Large intestine (tissue), 3 donors: ENCODE results near the gene R3HDM4. TPM values are rescaled to one million over a fixed set of nuclear protein-coding genes. Genes with fewer than 3 reads are reported as not detected.

Experiments used
- DNase-seq, 2 donors: peaks; one replicate each; pipeline versions ENCODE4 v3.0.0 to v3.0.0-alpha.2; 2013
- H3K27ac ChIP-seq: one replicate; pipeline ENCODE4 v1.5.1; 2013; ENCODE audit warnings: low read length
- H3K27me3 ChIP-seq: 2 replicates; pipeline ENCODE4 v1.6.1; 2013; ENCODE audit warnings: low read length; ENCODE audit not compliant: control insufficient read depth, insufficient read depth
- H3K36me3 ChIP-seq: 2 replicates; pipeline ENCODE4 v1.6.1; 2013; ENCODE audit warnings: low read length; ENCODE audit not compliant: control insufficient read depth, insufficient read depth
- H3K4me1 ChIP-seq: one replicate; pipeline ENCODE4 v1.6.1; 2013; ENCODE audit warnings: low read length; ENCODE audit not compliant: control insufficient read depth, insufficient read depth
- H3K4me3 ChIP-seq: one replicate; pipeline ENCODE4 v1.5.1; 2013; ENCODE audit warnings: low read length
- H3K9me3 ChIP-seq: one replicate; pipeline ENCODE4 v1.6.1; 2013; ENCODE audit warnings: mild to moderate bottlenecking, low read depth, low read length, moderate library complexity; ENCODE audit not compliant: control insufficient read depth
- WGBS: methylation state at CpG from one replicate; pipeline ENCODE4 v1.1.5; 2013; ENCODE audit warnings: low lambda C conversion rate; ENCODE audit not compliant: insufficient coverage; 5-methylcytosine and 5-hydroxymethylcytosine counted together
- polyA plus RNA-seq: library from polyadenylated mRNA; unstranded; fragments of 120-200 nt; gene quantifications from one replicate; pipeline ENCODE4 v1.2.1, GENCODE V29; 2013

Gene R3HDM4
- polyA plus RNA-seq, 1 donor, result 44.0 TPM

GRCh38 chr19:911197-912033 is 1.6 kb downstream of the R3HDM4 start:
- Histone ChIP-seq H3K27me3 (no peaks in the 10 kb centered on the region), H3K4me1 (peaks cover 14% of the 10 kb centered on the region), H3K9me3 (peaks cover 5% of the 10 kb centered on the region), H3K27ac (no peak overlapping the region), H3K36me3 (no peaks in the 10 kb centered on the region), H3K4me3 (no peak overlapping the region)
- DNase-seq, result no peak
- 100% methylated on average over 1 of the region's 54 CpGs for WGBS

- no peak overlapping the region for H3K27ac ChIP-seq
- peaks cover 5% of the 10 kb centered on the region for H3K9me3 ChIP-seq
- peaks cover 11% of the 10 kb centered on the region for H3K4me1 ChIP-seq
- no peak for DNase-seq
- H3K36me3 ChIP-seq, result no peaks in the 10 kb centered on the region
- no peaks in the 10 kb centered on the region for H3K27me3 ChIP-seq
- H3K4me3 ChIP-seq, result no peak overlapping the region
- no CpG with 5 or more reads among the region's 14 CpGs for WGBS
Measured at GRCh38 chr19:907183-907853, 5.7 kb downstream of the R3HDM4 start.

- peaks cover 11% of the 10 kb centered on the region for H3K4me1 ChIP-seq
- no peak overlapping the region for H3K27ac ChIP-seq
- no CpG with 5 or more reads among the region's 7 CpGs for WGBS
- H3K36me3 ChIP-seq, result peaks cover 6% of the 10 kb centered on the region
- H3K9me3 ChIP-seq, result peaks cover 1% of the 10 kb centered on the region
- H3K27me3 ChIP-seq, result no peaks in the 10 kb centered on the region
- DNase-seq, result no peak
- H3K4me3 ChIP-seq, result no peak overlapping the region
Measured at GRCh38 chr19:906480-906879, 6.5 kb downstream of the R3HDM4 start.

- H3K4me1 ChIP-seq, result peaks cover 7% of the 10 kb centered on the region
- H3K4me3 ChIP-seq, result no peak overlapping the region
- no peak overlapping the region for H3K27ac ChIP-seq
- no peaks in the 10 kb centered on the region for H3K27me3 ChIP-seq
- H3K9me3 ChIP-seq, result peaks cover 4% of the 10 kb centered on the region
- WGBS, result 80% methylated on average over 1 of the region's 8 CpGs
- peaks cover 16% of the 10 kb centered on the region for H3K36me3 ChIP-seq
- no peak for DNase-seq
Measured at GRCh38 chr19:904545-904944, 8.5 kb downstream of the R3HDM4 start.

GRCh38 chr19:903266-903797 is 9.7 kb downstream of the R3HDM4 start:
- WGBS, result no CpG with 5 or more reads among the region's 32 CpGs
- DNase-seq, result no peak
- no peak overlapping the region for H3K27ac ChIP-seq
- H3K27me3 ChIP-seq, result no peaks in the 10 kb centered on the region
- no peaks in the 10 kb centered on the region for H3K4me1 ChIP-seq
- peaks cover 26% of the 10 kb centered on the region for H3K36me3 ChIP-seq
- no peak overlapping the region for H3K4me3 ChIP-seq
- H3K9me3 ChIP-seq, result peaks cover 4% of the 10 kb centered on the region

GRCh38 chr19:902446-903226 is 10.4 kb downstream of the R3HDM4 start:
- Histone ChIP-seq H3K27me3 (no peaks in the 10 kb centered on the region), H3K4me3 (no peak overlapping the region), H3K4me1 (no peaks in the 10 kb centered on the region), H3K27ac (no peak overlapping the region), H3K9me3 (peaks cover 4% of the 10 kb centered on the region), H3K36me3 (peaks cover 26% of the 10 kb centered on the region)
- no peak for DNase-seq
- WGBS, result 100% methylated on average over 1 of the region's 14 CpGs

GRCh38 chr19:902093-902370 is 11.0 kb downstream of the R3HDM4 start:
- Histone ChIP-seq H3K9me3 (peaks cover 4% of the 10 kb centered on the region), H3K27me3 (no peaks in the 10 kb centered on the region), H3K36me3 (peaks cover 30% of the 10 kb centered on the region), H3K4me3 (no peak overlapping the region), H3K27ac (no peak overlapping the region), H3K4me1 (no peaks in the 10 kb centered on the region)
- WGBS, result no CpG with 5 or more reads among the region's 7 CpGs
- no peak for DNase-seq

GRCh38 chr19:901216-902092 is 11.6 kb downstream of the R3HDM4 start:
- Histone ChIP-seq H3K36me3 (peaks cover 34% of the 10 kb centered on the region), H3K4me1 (no peaks in the 10 kb centered on the region), H3K9me3 (peaks cover 4% of the 10 kb centered on the region), H3K27ac (no peak overlapping the region), H3K4me3 (no peak overlapping the region), H3K27me3 (no peaks in the 10 kb centered on the region)
- DNase-seq, result no peak
- no CpG with 5 or more reads among the region's 27 CpGs for WGBS

- no peak for DNase-seq
- H3K27ac ChIP-seq, result no peak overlapping the region
- peaks cover 34% of the 10 kb centered on the region for H3K36me3 ChIP-seq
- H3K27me3 ChIP-seq, result no peaks in the 10 kb centered on the region
- H3K4me1 ChIP-seq, result no peaks in the 10 kb centered on the region
- WGBS, result no CpG with 5 or more reads among the region's 30 CpGs
- H3K9me3 ChIP-seq, result peaks cover 4% of the 10 kb centered on the region
- no peak overlapping the region for H3K4me3 ChIP-seq
Measured at GRCh38 chr19:900302-901111, 12.5 kb downstream of the R3HDM4 start.
